ENCODE data around the gene HSPA1L. TPM values are rescaled to one million over a fixed set of nuclear protein-coding genes. Genes with fewer than 3 reads are reported as not detected.

HSPA1L gene
- total and polyA plus RNA-seq, 2 donors = 1.2 to 2.4 TPM

DNA sequence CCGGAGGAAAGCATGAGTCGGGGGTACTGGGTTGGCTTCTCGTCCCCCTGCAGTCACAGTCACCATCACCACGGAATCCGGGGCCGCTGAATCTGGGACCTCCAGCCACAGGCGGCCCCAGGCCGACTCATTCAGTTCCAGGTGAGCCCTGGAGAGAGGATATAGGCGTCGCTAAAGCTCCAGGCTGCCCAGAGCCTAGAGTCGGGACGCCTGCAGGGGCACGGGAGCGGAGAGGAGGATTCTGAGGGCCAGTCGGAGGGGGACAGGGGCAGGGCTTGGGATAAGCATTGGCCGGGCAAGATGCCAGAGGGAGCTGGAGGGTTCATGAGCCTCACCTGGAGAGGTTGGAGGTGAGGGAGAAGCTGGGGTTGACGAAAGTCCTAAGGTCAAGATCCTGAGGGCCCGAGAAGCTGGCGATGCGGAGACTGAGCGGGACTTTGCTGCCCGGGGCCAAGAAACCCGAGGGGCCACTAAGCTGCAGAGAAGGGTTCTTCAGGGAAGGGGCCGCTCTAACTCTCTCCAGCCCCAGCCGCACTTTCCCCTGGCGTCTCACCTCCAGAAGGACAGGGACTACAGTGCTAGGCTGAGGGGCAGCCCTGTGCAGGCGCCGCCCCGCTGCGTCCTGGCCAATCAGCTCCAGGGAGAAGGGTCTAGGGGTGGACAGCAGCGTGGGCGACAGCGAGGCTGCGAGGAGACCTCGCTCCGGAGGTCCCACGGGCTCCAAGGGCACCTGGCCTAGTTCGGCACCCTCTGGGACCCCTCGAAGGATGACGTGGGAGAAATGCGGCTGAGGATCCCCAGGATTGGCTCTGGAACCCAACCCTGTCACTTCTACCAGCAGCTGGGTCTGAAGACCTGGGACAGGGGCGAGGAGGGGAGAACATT lies 48.9 kb downstream of the HSPA1L start:
- WGBS = 80% methylated on average over 42 of the region's 42 CpGs
- Histone ChIP-seq H3K4me3 (ENCODE audit: low read length in 2 of 2) (no peak overlapping the region), H3K9me3 (ENCODE audit: control insufficient read depth in 2 of 2, insufficient read depth in 1 of 2, low read length in 1 of 2) (no peaks in the 10 kb centered on the region), H3K27me3 (ENCODE audit: control insufficient read depth in 2 of 2, insufficient read depth in 1 of 2, low read length in 1 of 2) (peaks cover 0 to 17% of the 10 kb centered on the region in 2 donors), H3K27ac (ENCODE audit: low read depth in 1 of 2, low read length in 1 of 2) (no peak overlapping the region), H3K36me3 (ENCODE audit: control insufficient read depth in 2 of 2, insufficient read depth in 2 of 2, low read length in 1 of 2) (peaks cover 9 to 23% of the 10 kb centered on the region in 2 donors), H3K4me1 (ENCODE audit: control insufficient read depth in 2 of 2, insufficient read depth in 2 of 2, low read length in 2 of 2) (peaks cover 0 to 4% of the 10 kb centered on the region in 2 donors)
- no peak for DNase-seq (ENCODE audit: low read depth in 6 of 9, low spot score in 9 of 9)

DNA sequence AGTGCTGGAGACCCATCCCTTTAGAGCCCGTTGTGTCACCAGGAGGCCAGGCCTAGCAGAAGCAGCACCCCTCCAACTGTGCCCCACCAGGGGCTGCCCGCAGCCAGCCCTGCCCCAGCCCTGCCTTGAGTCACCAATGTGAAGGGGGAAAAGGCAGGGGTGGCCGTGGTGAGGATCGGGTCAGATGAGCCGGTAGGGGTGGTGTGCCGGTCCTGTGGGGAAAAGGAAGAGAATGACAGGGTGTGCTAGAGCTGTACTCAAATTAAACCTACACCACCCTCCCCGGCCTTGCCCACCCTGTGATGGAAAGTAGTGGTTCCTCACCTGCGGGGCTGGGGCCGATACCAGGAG lies 49.5 kb downstream of the HSPA1L start:
- Histone ChIP-seq H3K27ac (ENCODE audit: low read depth in 1 of 2, low read length in 1 of 2) (no peak overlapping the region), H3K27me3 (ENCODE audit: control insufficient read depth in 2 of 2, insufficient read depth in 1 of 2, low read length in 1 of 2) (peaks cover 0 to 17% of the 10 kb centered on the region in 2 donors), H3K4me3 (ENCODE audit: low read length in 2 of 2) (no peak overlapping the region), H3K4me1 (ENCODE audit: control insufficient read depth in 2 of 2, insufficient read depth in 2 of 2, low read length in 2 of 2) (peaks cover 0 to 3% of the 10 kb centered on the region in 2 donors), H3K9me3 (ENCODE audit: control insufficient read depth in 2 of 2, insufficient read depth in 1 of 2, low read length in 1 of 2) (no peaks in the 10 kb centered on the region), H3K36me3 (ENCODE audit: control insufficient read depth in 2 of 2, insufficient read depth in 2 of 2, low read length in 1 of 2) (peaks cover 14 to 28% of the 10 kb centered on the region in 2 donors)
- 93% methylated on average over 9 of the region's 9 CpGs for WGBS
- no peak for DNase-seq (ENCODE audit: low read depth in 6 of 9, low spot score in 9 of 9)

GRCh38 chr6:31764198-31764597 lies 50.9 kb downstream of the HSPA1L start:
- no peaks in the 10 kb centered on the region for H3K9me3 ChIP-seq (ENCODE audit: control insufficient read depth in 2 of 2, insufficient read depth in 1 of 2, low read length in 1 of 2)
- H3K36me3 ChIP-seq (ENCODE audit: control insufficient read depth in 2 of 2, insufficient read depth in 2 of 2, low read length in 1 of 2) = peaks cover 20 to 42% of the 10 kb centered on the region in 2 donors
- WGBS = 94% methylated on average over 4 of the region's 4 CpGs
- H3K27ac ChIP-seq (ENCODE audit: low read depth in 1 of 2, low read length in 1 of 2) = no peak overlapping the region
- peaks cover 0 to 17% of the 10 kb centered on the region in 2 donors for H3K27me3 ChIP-seq (ENCODE audit: control insufficient read depth in 2 of 2, insufficient read depth in 1 of 2, low read length in 1 of 2)
- no peak for DNase-seq (ENCODE audit: low read depth in 6 of 9, low spot score in 9 of 9)
- no peak overlapping the region for H3K4me3 ChIP-seq (ENCODE audit: low read length in 2 of 2)
- H3K4me1 ChIP-seq (ENCODE audit: control insufficient read depth in 2 of 2, insufficient read depth in 2 of 2, low read length in 2 of 2) = peaks cover 0 to 8% of the 10 kb centered on the region in 2 donors

DNA sequence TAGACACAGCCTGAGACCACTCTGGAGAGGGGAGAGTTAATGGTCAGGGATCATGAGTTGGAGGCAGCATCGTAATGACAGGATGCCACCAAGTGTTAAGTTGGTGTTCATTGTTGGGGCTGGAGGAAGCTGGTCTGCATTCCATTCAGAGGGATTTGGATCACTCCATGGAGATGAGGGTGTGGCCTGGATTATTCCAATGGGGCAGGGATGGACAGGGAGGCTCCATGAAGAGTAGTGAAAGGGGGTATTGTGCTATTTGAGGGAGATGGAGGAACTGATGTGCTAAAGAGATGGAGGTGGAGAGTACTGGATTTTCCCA lies 51.5 kb downstream of the HSPA1L start:
- Histone ChIP-seq H3K4me1 (ENCODE audit: control insufficient read depth in 2 of 2, insufficient read depth in 2 of 2, low read length in 2 of 2) (peaks cover 0 to 12% of the 10 kb centered on the region in 2 donors), H3K27me3 (ENCODE audit: control insufficient read depth in 2 of 2, insufficient read depth in 1 of 2, low read length in 1 of 2) (peaks cover 0 to 17% of the 10 kb centered on the region in 2 donors), H3K36me3 (ENCODE audit: control insufficient read depth in 2 of 2, insufficient read depth in 2 of 2, low read length in 1 of 2) (peaks cover 20 to 48% of the 10 kb centered on the region in 2 donors), H3K9me3 (ENCODE audit: control insufficient read depth in 2 of 2, insufficient read depth in 1 of 2, low read length in 1 of 2) (no peaks in the 10 kb centered on the region), H3K27ac (ENCODE audit: low read depth in 1 of 2, low read length in 1 of 2) (no peak overlapping the region), H3K4me3 (ENCODE audit: low read length in 2 of 2) (no peak overlapping the region)
- no peak for DNase-seq (ENCODE audit: low read depth in 6 of 9, low spot score in 9 of 9)
- 96% methylated on average over 1 of the region's 1 CpG for WGBS

DNA sequence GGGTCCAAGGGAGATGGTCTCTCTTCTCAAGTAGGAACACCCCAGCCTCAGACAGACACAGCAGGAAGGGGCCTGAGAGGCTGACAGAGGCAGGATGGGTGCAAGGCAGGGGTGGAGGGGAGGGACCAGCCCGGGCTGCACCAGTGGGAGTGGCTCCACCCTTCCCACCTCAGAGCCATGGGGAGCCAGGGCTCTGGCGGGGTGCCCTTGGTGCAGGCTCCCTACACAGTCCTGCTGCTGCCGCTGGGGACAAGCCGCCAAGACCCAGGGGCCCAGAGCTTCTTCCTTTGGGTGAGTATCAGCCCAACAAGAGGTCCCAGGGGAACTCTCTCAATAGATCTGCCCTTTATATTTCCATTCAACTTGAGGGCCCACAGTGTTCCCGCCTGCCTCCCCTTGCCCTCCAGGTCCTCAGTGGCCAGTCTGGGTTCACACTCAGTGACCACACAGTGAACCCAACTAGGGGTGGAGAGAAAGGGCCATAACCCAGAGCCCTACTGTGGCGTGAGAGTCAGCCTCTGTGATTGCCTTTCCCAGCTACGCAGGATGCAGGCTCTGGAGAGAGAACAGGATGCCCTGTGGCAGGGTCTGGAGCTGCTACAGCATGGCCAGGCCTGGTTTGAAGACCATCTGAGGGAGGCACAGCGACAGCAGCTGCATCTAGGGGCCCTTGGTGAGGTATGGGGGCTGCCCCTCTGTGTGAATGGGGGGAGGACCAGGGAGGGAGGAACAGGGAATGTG lies 52.0 kb downstream of the HSPA1L start:
- peaks cover 0 to 12% of the 10 kb centered on the region in 2 donors for H3K4me1 ChIP-seq (ENCODE audit: control insufficient read depth in 2 of 2, insufficient read depth in 2 of 2, low read length in 2 of 2)
- peaks cover 25 to 52% of the 10 kb centered on the region in 2 donors for H3K36me3 ChIP-seq (ENCODE audit: control insufficient read depth in 2 of 2, insufficient read depth in 2 of 2, low read length in 1 of 2)
- DNase-seq (ENCODE audit: low read depth in 6 of 9, low spot score in 9 of 9) = no peak
- no peaks in the 10 kb centered on the region for H3K9me3 ChIP-seq (ENCODE audit: control insufficient read depth in 2 of 2, insufficient read depth in 1 of 2, low read length in 1 of 2)
- no peak overlapping the region for H3K4me3 ChIP-seq (ENCODE audit: low read length in 2 of 2)
- peaks cover 0 to 17% of the 10 kb centered on the region in 2 donors for H3K27me3 ChIP-seq (ENCODE audit: control insufficient read depth in 2 of 2, insufficient read depth in 1 of 2, low read length in 1 of 2)
- WGBS = 95% methylated on average over 8 of the region's 8 CpGs
- H3K27ac ChIP-seq (ENCODE audit: low read depth in 1 of 2, low read length in 1 of 2) = no peak overlapping the region

- 92% methylated on average over 4 of the region's 4 CpGs for WGBS
Observed at GRCh38 chr6:31762356-31762755, 52.7 kb downstream of the HSPA1L start, which contains the start of gene SAPCD1. TSS of gene SAPCD1 (plus strand) at chr6:31762656. CDS start at chr6:31763055, 399 bp downstream.

GRCh38 chr6:31761343-31761742 lies 53.7 kb downstream of the HSPA1L start:
- DNase-seq (ENCODE audit: low read depth in 6 of 9, low spot score in 9 of 9) = no peak
- Histone ChIP-seq H3K27ac (ENCODE audit: low read depth in 1 of 2, low read length in 1 of 2) (no peak overlapping the region), H3K36me3 (ENCODE audit: control insufficient read depth in 2 of 2, insufficient read depth in 2 of 2, low read length in 1 of 2) (peaks cover 25 to 52% of the 10 kb centered on the region in 2 donors), H3K9me3 (ENCODE audit: control insufficient read depth in 2 of 2, insufficient read depth in 1 of 2, low read length in 1 of 2) (no peaks in the 10 kb centered on the region), H3K4me1 (ENCODE audit: control insufficient read depth in 2 of 2, insufficient read depth in 2 of 2, low read length in 2 of 2) (peaks cover 0 to 12% of the 10 kb centered on the region in 2 donors), H3K27me3 (ENCODE audit: control insufficient read depth in 2 of 2, insufficient read depth in 1 of 2, low read length in 1 of 2) (peaks cover 0 to 10% of the 10 kb centered on the region in 2 donors), H3K4me3 (ENCODE audit: low read length in 2 of 2) (no peak overlapping the region)
- WGBS = 99% methylated on average over 8 of the region's 8 CpGs

More at GRCh38 chr6:31762356-31762755, 52.7 kb downstream of the HSPA1L start, which contains the start of gene SAPCD1:
- Histone ChIP-seq H3K36me3 (ENCODE audit: control insufficient read depth in 2 of 2, insufficient read depth in 2 of 2, low read length in 1 of 2) (peaks cover 25 to 52% of the 10 kb centered on the region in 2 donors), H3K9me3 (ENCODE audit: control insufficient read depth in 2 of 2, insufficient read depth in 1 of 2, low read length in 1 of 2) (no peaks in the 10 kb centered on the region), H3K27me3 (ENCODE audit: control insufficient read depth in 2 of 2, insufficient read depth in 1 of 2, low read length in 1 of 2) (peaks cover 0 to 15% of the 10 kb centered on the region in 2 donors), H3K4me1 (ENCODE audit: control insufficient read depth in 2 of 2, insufficient read depth in 2 of 2, low read length in 2 of 2) (peaks cover 0 to 12% of the 10 kb centered on the region in 2 donors), H3K27ac (ENCODE audit: low read depth in 1 of 2, low read length in 1 of 2) (no peak within 1 kb of the TSS), H3K4me3 (ENCODE audit: low read length in 2 of 2) (no peak within 1 kb of the TSS)
- DNase-seq (ENCODE audit: low read depth in 6 of 9, low spot score in 9 of 9) = no peak

- H3K4me1 ChIP-seq (ENCODE audit: control insufficient read depth in 2 of 2, insufficient read depth in 2 of 2, low read length in 2 of 2) = peaks cover 0 to 12% of the 10 kb centered on the region in 2 donors
- 97% methylated on average over 5 of the region's 5 CpGs for WGBS
- H3K36me3 ChIP-seq (ENCODE audit: control insufficient read depth in 2 of 2, insufficient read depth in 2 of 2, low read length in 1 of 2) = peaks cover 25 to 52% of the 10 kb centered on the region in 2 donors
- no peak for DNase-seq (ENCODE audit: low read depth in 6 of 9, low spot score in 9 of 9)
- no peak overlapping the region for H3K4me3 ChIP-seq (ENCODE audit: low read length in 2 of 2)
- H3K27ac ChIP-seq (ENCODE audit: low read depth in 1 of 2, low read length in 1 of 2) = no peak overlapping the region
- H3K9me3 ChIP-seq (ENCODE audit: control insufficient read depth in 2 of 2, insufficient read depth in 1 of 2, low read length in 1 of 2) = no peaks in the 10 kb centered on the region
- peaks cover 0 to 4% of the 10 kb centered on the region in 2 donors for H3K27me3 ChIP-seq (ENCODE audit: control insufficient read depth in 2 of 2, insufficient read depth in 1 of 2, low read length in 1 of 2)
Observed at GRCh38 chr6:31760790-31761189, 54.3 kb downstream of the HSPA1L start.
